GM19328 (cell line): Measurements from ENCODE around the gene SUCO.
"Not testable (repeated sequence)": the region's sequence is repeated elsewhere in the genome, so short reads cannot be mapped to it uniquely, and the experiment has no call there.

Source experiments
- ATAC-seq: cut with Tn5 transposase; IDR thresholded peaks from one replicate; pipeline ENCODE4 v1.9.1; 2021; ENCODE audit warnings: mild to moderate bottlenecking, moderate library complexity; ENCODE audit not compliant: unreplicated experiment

The SUCO gene, protein sequence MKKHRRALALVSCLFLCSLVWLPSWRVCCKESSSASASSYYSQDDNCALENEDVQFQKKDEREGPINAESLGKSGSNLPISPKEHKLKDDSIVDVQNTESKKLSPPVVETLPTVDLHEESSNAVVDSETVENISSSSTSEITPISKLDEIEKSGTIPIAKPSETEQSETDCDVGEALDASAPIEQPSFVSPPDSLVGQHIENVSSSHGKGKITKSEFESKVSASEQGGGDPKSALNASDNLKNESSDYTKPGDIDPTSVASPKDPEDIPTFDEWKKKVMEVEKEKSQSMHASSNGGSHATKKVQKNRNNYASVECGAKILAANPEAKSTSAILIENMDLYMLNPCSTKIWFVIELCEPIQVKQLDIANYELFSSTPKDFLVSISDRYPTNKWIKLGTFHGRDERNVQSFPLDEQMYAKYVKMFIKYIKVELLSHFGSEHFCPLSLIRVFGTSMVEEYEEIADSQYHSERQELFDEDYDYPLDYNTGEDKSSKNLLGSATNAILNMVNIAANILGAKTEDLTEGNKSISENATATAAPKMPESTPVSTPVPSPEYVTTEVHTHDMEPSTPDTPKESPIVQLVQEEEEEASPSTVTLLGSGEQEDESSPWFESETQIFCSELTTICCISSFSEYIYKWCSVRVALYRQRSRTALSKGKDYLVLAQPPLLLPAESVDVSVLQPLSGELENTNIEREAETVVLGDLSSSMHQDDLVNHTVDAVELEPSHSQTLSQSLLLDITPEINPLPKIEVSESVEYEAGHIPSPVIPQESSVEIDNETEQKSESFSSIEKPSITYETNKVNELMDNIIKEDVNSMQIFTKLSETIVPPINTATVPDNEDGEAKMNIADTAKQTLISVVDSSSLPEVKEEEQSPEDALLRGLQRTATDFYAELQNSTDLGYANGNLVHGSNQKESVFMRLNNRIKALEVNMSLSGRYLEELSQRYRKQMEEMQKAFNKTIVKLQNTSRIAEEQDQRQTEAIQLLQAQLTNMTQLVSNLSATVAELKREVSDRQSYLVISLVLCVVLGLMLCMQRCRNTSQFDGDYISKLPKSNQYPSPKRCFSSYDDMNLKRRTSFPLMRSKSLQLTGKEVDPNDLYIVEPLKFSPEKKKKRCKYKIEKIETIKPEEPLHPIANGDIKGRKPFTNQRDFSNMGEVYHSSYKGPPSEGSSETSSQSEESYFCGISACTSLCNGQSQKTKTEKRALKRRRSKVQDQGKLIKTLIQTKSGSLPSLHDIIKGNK (N-terminal part only)

DNA sequence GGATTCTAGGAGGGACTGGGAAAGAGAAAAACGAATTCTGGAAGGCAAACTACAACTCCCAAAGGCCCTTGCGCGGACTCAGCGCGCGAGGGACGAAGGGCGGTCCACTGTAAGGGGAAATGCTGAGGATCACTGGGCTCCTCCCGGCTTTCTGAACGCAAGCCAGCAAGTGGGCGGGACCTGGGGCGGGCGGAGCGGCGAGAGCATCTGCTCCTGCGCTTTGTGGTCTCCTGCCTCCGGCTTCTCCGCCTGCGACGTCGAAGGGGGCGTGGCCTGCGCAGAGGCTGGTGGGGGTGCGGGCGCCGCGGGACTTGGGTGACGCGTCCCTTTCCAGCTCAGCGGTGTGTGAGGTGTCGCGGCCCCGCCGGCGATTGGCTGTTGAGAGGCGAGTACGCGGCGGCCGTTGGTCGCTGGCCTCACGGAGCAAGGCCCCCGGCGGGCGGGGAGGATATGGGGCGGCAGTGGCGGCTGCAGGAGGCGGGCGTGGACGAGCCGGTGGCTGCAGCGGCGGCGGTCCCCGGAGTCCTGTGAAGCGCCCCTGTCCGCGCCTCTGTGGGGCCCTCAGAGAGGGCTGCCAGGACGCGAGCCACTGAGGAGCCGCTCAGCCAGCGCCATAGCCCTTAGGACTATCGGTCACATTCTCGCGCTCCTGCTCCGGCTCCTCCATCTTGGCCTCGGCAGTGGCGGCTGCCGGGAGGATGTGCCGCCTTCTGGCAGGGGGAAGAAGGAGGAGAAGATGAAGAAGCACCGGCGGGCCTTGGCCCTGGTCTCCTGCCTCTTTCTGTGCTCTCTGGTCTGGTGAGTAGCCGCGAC, at the start of gene SUCO:
TSS of gene SUCO (plus strand) at position 451 of the 813 bp plus-strand sequence. CDS start at position 737, 286 bp downstream.
- peak; percentile 84 for ATAC-seq

DNA sequence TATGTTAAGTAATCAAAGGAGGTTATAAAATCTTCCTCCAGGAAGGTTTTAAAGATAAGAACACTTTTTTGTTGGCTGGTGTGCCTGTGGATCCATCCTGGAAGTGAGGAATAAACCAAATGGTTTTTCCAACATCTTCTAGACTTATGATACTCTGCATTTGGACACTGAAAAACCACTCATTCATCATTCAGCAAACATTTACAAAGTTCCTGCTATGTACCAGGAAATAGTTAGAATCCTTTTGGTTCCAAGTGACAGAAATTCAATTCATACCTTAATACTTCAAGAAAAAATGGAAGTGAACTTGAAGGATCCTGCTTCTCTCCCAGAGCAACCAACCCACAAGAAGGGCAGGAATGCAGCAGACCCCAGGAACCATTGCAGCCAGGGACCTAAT, 49.5 kb upstream of the SUCO start:
- no peak for ATAC-seq

DNA sequence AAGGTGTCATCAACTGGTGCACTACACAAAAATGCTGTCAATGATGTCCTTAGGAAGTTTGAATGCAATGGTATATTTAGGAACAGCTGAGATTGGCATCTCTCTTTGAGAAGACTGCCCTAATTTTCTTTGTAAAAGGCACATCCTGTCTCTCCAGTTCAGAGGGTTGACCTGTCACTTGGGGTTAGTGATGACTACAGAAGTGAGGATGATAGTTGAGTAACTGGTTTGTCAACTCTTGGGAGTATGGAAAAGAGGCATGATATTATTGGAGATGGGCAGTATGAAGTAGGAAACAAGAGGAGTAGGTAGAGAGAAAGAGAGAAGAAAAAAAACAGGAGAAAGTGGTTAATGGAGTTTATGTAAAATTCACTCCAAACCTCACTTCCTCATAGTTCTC, 48.7 kb upstream of the SUCO start:
- ATAC-seq = no peak

DNA sequence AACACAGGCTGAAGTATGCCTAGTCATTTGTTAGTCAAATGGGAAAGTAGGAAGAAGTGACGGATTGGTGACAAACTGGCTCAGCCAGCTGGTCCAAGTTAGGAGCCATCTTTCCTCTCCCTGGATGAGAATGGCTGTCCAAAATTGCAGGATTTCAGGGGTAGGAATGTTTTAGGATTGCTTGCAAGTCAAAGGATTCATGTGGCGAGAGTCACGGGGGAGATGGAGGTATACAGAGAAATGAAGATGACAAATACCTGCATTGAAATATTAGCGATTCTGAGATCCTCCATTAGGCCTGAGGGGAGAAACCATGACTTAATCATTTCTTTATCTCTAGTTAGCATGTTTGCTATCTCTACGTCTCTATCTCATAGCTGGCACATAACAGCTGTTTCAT, 47.3 kb upstream of the SUCO start:
- no peak for ATAC-seq

DNA sequence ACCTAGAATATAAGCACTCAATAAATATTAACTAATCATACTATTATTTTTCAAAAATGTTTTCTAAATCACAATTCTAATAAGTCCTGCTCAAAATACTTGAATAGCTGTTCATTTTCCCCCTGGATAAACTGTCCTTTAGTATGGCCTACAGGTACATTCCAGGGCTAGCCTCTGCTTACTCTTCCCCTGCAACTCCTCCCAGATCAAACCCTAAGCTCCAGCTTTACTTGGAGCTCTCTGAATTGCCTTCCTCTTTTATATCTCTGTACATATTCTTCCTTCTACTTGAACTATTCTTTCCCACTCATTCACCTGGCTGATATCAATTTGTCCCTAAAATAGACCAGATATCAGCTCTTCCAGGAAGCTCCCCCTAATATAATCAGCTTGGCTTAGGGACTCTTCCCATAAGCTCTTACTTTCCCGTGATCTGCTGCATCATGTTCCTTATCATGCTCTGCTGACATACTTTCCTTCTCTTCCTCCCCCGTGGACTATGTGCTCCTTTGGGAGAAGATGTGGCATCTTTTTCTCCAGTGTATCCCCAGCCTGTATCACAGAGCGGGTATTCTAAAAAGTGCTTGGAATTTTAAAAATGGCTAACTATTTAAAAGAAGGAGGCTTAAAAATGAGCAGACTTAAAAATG, 46.0 kb upstream of the SUCO start:
- no peak for ATAC-seq

DNA sequence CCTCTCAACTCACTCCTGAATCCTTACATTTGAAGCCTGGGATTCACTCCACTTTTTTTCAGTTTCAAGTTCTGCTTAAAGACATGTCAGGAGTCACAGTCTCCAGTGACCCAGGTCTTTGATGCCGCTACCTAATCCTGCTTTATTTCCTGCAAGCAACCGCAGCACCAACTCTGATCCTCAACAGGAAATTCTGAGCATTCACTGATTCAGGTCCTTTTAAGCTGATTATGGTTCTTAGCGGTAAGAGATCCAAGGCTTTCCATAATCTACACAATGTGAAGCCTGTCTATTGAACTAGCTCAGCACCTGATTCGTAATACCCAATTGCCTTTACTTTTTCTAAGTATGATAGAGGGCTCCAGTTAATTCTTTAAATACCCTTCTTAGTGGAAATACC, 45.4 kb upstream of the SUCO start:
- no peak for ATAC-seq

DNA sequence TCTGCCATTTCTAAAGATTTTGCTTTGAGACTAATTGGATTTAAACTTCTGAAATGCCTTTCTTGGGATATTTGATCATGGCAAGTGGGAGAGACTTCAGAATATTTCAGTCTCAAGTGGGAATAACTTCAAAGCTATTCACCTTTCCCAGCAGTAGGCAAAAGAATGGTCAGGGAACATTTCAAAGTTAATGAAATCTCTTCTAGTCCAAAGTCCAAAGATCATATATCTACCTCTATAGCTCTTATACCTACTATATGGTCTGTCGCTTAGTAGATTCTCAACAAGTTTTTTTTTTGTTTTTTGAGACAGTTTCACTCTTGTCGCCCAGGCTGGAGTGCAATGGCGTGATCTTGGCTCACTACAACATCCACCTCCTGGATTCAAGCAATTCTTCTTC, 44.6 kb upstream of the SUCO start:
- ATAC-seq = no peak

DNA sequence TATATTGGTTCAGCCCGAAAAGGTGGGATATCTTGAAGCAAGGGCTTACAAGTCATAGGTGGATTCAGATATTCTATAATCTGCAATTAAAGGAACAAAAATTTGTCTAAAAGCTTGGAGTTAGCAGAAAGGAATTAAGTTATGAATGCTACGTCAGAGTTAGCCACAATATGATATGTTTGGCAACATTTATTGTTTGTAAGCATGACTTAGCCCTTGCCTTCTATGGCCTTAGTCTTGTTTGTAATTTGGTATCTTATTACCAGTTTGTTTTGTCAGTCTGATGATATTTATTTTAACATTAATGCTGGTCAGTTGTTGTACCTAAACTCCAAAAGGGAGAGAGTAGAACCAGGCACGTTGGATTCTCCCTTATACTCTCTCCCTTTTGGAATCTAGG, 43.1 kb upstream of the SUCO start:
- ATAC-seq = no peak

DNA sequence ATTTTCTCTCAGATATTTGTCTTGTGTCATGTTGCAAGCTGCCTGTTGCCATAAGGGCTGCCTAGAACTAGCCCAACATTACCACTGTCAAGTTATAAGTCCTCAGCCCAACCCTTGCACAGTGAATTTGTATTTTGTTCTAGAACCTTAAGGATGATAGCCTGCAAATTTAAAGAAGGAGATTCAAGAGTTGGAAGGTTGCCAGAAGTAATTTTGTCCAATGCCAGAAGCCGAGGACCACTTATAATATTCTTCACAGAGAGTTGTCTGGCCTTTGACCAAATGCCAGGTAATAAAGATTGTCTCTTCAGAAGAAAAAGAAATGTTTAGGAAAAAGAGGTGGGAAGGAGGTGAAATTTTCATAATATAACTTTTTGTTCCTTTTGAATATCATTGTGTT, 40.5 kb upstream of the SUCO start:
- ATAC-seq = no peak

DNA sequence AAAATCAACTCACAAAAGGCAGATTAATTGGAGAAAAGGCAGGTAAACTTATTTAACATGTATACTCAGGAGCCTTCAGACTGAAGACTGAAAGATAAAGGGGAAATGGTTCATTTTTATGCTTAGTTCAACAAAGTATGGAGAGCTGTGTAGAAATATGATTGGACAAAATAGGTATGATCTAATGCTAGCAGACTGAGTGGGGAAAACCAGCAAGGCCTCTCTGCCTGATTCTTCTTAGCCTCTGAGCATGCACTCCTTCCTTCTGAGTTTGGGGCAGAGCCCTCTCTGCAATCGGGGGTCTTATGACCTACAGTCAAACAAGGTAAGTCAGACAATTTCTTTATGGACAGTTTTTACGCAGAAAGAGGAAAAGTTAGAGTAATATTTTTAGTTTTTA, 38.8 kb upstream of the SUCO start:
- ATAC-seq = no peak

DNA sequence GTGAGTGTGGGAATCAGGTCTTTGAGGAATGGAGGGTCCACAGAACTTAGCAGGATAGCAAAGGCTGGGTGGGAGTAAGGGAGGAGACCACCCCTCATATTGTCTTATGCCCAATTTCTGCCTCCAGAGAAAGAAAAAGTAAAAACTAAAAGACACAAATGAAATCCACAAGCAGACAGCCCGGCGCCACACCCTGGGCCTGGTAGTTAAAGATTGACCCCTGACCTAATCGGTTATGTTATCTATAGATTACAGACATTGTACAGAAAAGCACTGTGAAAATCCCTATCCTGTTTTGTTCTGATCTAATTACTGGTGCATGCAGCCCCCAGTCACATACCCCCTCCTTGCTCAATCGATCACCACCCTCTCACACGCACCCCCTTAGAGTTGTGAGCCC, 36.8 kb upstream of the SUCO start:
- not testable (repeated sequence) for ATAC-seq

DNA sequence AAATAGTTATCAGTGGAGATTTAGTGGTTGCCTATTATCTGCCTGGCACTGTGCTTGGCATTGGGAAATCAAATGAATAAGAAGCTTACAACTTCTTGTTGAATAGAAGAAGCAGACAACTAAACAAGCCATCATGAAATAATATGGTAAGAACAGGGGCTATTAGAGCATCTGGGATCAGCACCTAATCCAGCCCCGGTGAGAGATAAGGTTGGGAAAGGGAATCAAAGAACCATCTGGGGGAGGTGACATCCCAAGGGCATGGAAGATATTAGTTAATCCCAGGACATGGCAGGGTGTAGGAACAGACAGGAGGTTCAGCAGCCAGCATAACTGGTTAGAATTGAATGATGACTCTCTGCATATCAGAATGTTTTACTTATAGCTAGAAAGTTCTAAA, 36.3 kb upstream of the SUCO start:
- ATAC-seq = no peak

DNA sequence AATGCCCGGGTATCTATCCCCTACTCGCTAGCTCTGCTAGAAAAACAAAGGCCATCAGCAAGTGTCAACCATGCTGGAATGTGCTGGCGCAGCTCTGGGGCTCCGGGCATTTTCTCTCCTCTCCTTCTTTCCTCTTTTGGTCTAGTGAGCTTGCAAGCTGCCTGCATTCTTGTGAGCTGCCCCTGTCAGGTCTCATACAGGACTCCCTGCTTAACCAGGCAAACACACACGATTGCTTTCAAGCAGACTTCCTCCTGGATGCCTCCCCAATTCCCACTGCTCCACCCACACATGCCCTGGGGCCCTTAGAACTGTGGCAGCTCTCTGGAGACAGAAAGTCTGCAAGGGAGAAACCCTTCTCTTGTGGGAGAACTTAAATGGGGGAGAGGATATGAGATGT, 35.7 kb upstream of the SUCO start:
- ATAC-seq = no peak

DNA sequence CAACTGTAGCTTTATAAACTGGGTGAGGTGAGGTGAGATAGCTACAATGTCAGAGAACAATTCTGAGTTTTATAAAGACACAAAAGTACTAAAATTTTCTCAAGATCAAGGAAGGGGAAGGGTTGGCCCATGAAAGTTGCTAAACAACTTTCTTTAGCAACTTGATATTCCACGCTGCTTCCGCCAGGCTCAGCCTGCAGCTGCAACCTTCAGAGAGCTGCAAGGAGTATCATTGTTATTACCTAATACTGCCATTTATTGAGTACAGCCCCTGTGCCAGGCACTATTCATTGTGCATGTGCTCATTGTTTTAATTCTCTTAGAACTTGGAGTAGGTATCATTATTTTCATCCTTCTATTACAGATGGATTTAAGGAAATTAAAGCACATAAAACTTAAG, 34.1 kb upstream of the SUCO start:
- ATAC-seq = no peak

DNA sequence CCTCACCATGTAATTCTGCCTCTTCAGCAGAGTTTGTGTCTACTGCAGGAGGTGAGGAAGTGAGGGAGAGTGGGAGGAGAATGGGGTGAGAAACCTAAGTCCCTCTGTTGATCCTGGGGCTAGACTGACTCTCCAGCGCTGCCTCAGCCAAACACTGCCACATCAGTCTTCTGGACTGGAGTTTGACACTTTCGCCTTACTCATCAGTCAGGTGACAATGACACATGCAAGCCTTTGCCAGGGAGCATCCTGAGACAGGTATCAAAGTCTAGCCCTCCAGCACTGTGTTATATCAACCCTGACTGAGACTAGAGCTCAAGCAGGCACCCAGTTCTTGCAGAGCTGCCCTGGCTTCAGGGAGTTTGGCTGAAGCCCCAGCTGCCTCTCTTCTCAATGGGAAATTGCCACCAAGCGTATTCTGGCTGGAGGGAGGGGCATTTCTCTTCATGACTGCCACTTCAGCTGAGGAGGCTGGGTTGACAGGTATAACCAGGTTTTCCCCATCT, 33.3 kb upstream of the SUCO start:
- no peak for ATAC-seq

DNA sequence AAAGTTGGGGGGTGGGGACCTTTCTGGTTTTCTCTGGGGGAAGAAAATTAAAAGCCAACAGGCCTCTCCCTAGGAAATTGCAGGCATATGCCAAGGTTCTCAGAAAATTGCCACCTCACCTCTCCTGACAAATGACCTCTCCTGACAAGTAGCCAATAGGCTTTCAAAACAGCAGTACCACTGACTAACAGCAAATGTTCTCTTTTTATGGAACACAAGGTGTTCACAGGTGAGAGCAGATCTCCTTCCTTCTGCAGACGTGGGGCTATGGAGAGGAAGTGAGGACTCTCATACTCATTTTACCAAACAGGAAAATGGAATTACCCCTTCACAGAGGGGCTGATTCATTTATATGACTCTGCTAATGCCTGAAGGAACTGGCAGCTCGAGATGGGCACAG, 32.7 kb upstream of the SUCO start:
- ATAC-seq = no peak

DNA sequence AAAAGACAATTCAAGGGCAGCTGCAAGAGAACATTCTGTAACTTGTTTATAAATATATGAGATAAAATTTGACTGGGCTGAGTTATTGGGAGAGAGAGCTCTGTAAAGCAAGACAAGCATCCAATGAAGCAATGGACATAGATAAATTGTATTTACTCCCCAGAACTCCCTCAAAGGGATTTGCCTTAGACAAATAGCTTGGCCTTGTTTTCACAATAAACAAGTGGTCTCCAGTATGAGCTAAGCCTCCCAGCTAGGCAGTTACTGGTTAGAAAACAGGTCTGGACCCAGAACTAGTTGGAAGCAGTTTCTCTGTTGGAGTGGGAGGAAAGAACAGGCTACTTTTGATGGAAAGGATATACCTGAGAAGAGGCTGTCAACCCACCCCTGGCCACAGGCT, 25.2 kb upstream of the SUCO start:
- ATAC-seq = no peak

DNA sequence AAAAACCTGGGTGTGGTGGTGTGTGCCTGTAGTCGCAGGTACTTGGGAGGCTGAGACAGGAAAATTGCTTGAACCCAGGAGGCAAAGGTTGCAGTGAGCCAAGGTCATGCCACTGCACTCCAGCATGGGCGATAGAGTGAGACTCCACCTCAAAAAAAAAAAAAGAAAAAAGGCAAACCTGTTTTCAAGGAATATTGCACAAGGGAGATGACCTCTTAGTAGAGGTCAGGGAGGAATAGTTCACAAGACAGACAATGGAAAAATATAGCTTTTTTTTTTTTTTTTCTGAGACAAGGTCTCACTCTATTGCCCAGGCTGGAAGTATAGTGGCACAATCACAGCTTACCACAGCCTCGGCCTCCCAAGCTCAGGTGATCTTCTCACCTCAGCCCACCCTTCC, 22.5 kb upstream of the SUCO start:
- ATAC-seq = no peak

DNA sequence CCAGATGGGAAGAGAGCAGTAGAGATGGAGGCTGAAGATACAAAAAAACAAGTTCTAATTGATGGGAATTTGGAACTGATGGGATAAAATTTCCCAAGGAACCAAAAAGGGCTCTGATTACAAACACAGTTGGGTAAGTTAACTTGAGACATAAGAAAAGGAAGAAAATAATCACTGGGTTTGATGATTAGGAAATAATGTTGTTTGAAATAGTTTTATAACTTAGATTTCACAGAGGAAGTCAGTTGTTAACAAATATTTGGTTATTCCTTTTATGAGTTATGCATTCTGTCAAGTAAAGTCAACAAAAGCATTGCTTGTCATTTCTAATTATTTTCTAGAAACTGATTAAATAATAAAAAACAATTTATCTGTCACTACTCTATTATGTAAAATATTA, 20.4 kb upstream of the SUCO start:
- ATAC-seq = no peak

DNA sequence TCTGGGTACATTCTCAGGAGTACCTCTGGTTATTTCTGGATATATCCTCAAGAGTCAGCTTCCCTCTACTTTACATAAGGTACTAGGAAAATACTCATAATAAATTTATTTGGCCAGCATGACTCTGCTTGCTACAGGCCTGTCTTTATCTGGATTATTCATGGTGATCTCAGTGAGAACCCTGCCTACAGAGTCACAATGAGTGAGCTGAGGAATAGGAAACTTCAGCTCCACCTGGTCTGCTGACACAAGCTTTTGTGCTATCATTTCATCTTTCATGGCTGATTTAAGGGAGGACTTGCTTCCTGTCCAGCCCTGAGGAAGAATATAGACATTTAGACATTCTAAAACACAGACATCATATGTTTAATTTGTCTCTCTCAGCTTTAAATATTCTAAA, 19.5 kb upstream of the SUCO start:
- no peak for ATAC-seq
